Measurements from ENCODE around the gene CLIP3.

CLIP3 gene

GRCh38 chr19:35978832-35979365 is 53.8 kb downstream of the CLIP3 start:
- DNase-seq (ENCODE audit: low read depth in 1 of 2, low spot score in 1 of 2), result no peak

DNA sequence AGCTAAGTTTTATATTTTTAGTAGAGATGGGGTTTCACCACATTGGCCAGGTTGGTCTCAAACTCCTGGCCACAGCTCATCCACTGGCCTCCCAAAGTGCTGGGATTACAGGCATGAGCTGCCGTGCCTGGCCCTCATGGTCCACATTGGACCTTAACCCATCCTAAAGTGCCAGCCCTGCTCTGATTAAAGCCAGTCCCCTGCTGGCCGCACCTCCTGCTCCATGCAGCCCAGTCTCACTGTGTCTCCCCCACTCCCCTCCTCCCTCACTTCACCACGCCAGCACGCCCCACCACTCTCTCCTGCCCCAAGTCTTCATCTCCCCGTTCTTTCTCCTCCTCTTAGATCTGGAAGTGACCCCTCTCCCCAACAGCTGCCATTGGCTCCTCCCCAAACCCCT is 54.4 kb downstream of the CLIP3 start:
- DNase-seq (ENCODE audit: low read depth in 1 of 2, low spot score in 1 of 2), result no peak

DNA sequence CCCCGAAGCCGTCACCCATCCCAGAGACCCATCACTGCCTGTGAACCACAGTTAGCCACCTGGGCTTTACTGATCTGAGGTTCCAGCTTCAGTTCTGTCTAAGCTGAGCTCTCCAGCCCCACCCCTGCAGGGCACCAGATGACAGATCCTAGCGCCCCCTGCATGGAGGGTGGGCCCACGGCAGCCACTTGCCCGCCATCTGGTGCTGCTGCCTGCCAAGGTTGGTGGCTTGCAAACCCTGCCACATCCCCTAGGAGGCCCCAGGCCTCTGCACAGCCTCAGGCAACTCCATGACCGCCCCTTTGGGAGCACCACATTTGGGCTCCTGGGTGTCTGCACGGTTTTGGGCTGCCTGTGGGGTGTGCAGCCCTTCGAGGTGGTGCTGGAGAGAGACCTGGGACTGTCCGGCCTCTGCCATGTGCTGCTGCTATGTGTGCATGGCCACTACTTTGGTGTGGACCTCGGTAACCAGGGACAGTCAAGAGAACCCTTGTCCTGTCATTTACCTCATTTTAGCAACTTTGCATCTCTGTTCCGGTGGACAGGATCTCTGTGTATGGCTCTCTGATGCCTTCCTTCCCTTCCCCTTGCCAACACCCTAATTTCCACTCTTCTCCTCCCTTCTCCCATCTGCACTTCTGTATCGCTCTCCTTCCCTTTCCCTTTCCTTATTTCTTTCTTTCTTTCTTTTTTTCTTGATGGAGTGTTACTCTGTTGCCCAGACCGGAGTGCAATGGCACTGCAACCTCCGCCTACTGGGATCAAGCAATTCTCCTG is 55.0 kb downstream of the CLIP3 start:
- no peak for DNase-seq (ENCODE audit: low read depth in 1 of 2, low spot score in 1 of 2)

DNA sequence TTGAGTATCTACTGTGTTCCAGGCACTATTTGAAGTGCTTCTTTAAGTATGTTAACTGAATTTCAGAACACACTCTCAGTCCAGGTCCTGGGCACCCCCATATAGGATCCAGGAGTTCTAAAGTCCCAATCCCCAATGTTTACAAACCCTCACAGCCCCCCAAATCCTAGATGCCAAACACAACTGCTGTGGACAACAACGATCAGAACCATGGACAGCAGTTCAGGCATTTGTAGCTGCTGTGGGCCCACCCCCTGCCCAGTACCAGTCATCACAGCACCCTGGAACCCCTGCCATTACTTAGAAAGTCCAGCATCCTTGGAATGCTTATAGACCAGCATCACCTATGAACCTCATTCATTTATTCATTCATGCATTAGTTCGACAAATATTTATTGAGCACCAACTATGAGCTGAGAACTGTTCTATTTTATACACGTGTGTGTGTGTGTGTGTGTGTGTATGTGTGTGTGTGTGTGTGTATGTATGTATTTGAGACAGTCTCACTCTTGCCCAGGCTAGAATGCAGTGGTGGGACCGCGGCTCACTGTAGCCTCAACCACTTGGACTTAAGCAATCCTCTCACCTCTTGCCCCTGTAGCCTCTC is 57.0 kb downstream of the CLIP3 start:
- no peak for DNase-seq (ENCODE audit: low read depth in 1 of 2, low spot score in 1 of 2)

DNA sequence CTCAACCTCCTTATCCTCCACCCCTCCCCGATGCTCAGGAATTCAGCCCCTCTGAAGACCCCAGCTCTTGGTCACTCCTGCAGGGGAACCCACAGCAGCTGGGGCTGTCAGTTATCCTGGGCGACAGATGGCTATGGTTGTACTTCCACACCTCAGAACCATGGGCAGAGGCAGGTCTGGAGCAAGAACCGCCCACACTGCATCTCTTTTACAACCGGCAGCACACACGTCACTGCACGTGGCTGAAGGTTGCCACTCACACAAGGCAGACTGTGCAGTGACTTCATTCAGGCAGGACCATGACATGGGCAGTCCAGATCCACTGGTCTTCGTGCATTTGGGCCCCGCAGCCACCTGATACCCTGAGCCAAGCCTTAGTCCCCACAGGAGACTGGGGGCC is 59.2 kb downstream of the CLIP3 start:
- DNase-seq (ENCODE audit: low read depth in 1 of 2, low spot score in 1 of 2), result no peak

- DNase-seq (ENCODE audit: low read depth in 1 of 2, low spot score in 1 of 2), result no peak
Observed at GRCh38 chr19:35966771-35967170, 65.9 kb downstream of the CLIP3 start.

Measured in activated T-helper 1 cell treated with anti-CD3 and anti-CD28 coated beads, Interleukin-2, amount 50 U/mL, for 16 hours (primary cell).